Lower leg skin (tissue), 3 donors: Measurements from ENCODE around the gene ARFGAP3.

Experiments used
- CTCF ChIP-seq, 3 donors: fragments of 450-650 bp; IDR thresholded peaks; one replicate each; pipeline ENCODE4 v1.5.1; 2016; ENCODE audit warnings: antibody characterized with exemption in 3 of 3, mild to moderate bottlenecking in 3 of 3, moderate library complexity in 2 of 3
- POLR2A ChIP-seq, 2 donors: fragments of 450-650 bp; IDR thresholded peaks; one replicate each; pipeline ENCODE4 v1.6.1; 2016 to 2017; ENCODE audit warnings: antibody characterized with exemption in 2 of 2, mild to moderate bottlenecking in 1 of 2, moderate library complexity in 1 of 2

GRCh38 chr22:42856865-42857704 lies at the start of gene ARFGAP3:
- TF ChIP-seq CTCF (IDR thresholded peaks at IDR 0.05): no peak
- TF ChIP-seq POLR2A (IDR thresholded peaks at IDR 0.05): no peak
